Suprapubic skin (tissue), 4 donors: ENCODE data around the gene SEC63. TPM values are rescaled to one million over a fixed set of nuclear protein-coding genes. Genes with fewer than 3 reads are reported as not detected.

Experiments
- DNase-seq, 2 donors: peaks; one replicate each; pipeline ENCODE4 v3.0.0-alpha.2; 2019; ENCODE audit warnings: low spot score in 2 of 2
- H3K27ac ChIP-seq: fragments of 200-600 bp; sonication (generic); one replicate; pipeline ENCODE4 v1.5.1; 2019
- H3K27me3 ChIP-seq: fragments of 200-600 bp; sonication (generic); one replicate; pipeline ENCODE4 v1.5.1; 2019
- H3K36me3 ChIP-seq: fragments of 200-600 bp; sonication (generic); one replicate; pipeline ENCODE4 v1.5.1; 2019
- H3K4me1 ChIP-seq: fragments of 200-600 bp; sonication (generic); one replicate; pipeline ENCODE4 v1.5.1; 2019
- H3K4me3 ChIP-seq: fragments of 200-600 bp; sonication (generic); one replicate; pipeline ENCODE4 v1.5.1; 2019; ENCODE audit warnings: mild to moderate bottlenecking
- H3K9me3 ChIP-seq: fragments of 200-600 bp; sonication (generic); one replicate; pipeline ENCODE4 v1.5.1; 2019
- EP300 ChIP-seq: sonication (generic); formaldehyde crosslinking; IDR thresholded peaks from one replicate; pipeline ENCODE4 v1.6.1; 2017; ENCODE audit warnings: antibody characterized with exemption
- POLR2A ChIP-seq, 2 donors: fragments of 450-650 bp; IDR thresholded peaks; one replicate each; pipeline ENCODE4 v1.6.1; 2017; ENCODE audit warnings: antibody characterized with exemption in 2 of 2, mild to moderate bottlenecking in 2 of 2, moderate library complexity in 2 of 2
- POLR2AphosphoS5 ChIP-seq, 3 donors: sonication (generic); formaldehyde crosslinking; IDR thresholded peaks; one replicate each; pipeline ENCODE4 v1.6.1; 2017; ENCODE audit warnings: antibody characterized with exemption in 3 of 3
- WGBS: methylation state at CpG from one replicate; pipeline ENCODE4 v1.1.5; 2018; 5-methylcytosine and 5-hydroxymethylcytosine counted together
- total RNA-seq, 4 donors: library from RNA; depleted of rRNA; stranded (reverse); fragments of >200 nt; gene quantifications; one replicate each; pipeline ENCODE4 v1.1.0, GENCODE V29; 2016
- TF ChIP-seq, protein P1 (sequence below), 2 donors: fragments of 200-600 bp in 1 of 2; fragments of 450-650 bp in 1 of 2; sonication (generic) in 1 of 2; IDR thresholded peaks; one replicate each; pipeline ENCODE4 v1.5.1; 2016 to 2019; ENCODE audit warnings: antibody characterized with exemption in 2 of 2, mild to moderate bottlenecking in 1 of 2, moderate library complexity in 1 of 2

The SEC63 gene
- total RNA-seq, 4 donors from 2014 or later, result 31.6 to 54.1 (median 42.4) TPM

DNA sequence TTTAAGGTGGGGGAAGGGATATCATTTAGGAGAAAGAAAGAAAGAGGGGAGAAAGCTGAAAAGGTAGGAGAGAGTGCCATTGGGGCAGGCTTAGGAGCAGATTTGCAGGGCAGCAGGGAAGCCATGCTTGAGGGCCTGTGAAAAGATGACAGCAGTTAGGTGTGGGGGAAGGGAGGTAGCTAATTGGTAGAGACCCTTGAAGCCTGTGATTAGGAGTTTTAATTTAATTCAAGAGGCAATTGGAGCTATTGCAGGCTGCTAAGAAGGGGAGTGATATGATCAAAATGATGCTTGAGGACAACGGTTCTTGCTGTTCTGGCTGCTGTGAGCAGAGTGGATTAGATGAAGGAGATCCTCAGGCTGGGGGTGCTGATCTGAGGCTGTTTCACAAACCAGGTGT is 24.5 kb upstream of the SEC63 start:
- WGBS, result 65% methylated on average over 1 of the region's 1 CpG
- no peak for TF ChIP-seq EP300
- TF ChIP-seq, protein P1, sequence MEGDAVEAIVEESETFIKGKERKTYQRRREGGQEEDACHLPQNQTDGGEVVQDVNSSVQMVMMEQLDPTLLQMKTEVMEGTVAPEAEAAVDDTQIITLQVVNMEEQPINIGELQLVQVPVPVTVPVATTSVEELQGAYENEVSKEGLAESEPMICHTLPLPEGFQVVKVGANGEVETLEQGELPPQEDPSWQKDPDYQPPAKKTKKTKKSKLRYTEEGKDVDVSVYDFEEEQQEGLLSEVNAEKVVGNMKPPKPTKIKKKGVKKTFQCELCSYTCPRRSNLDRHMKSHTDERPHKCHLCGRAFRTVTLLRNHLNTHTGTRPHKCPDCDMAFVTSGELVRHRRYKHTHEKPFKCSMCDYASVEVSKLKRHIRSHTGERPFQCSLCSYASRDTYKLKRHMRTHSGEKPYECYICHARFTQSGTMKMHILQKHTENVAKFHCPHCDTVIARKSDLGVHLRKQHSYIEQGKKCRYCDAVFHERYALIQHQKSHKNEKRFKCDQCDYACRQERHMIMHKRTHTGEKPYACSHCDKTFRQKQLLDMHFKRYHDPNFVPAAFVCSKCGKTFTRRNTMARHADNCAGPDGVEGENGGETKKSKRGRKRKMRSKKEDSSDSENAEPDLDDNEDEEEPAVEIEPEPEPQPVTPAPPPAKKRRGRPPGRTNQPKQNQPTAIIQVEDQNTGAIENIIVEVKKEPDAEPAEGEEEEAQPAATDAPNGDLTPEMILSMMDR (IDR thresholded peaks at IDR 0.05), result no peak
- TF ChIP-seq POLR2A (IDR thresholded peaks at IDR 0.05), result no peak
- TF ChIP-seq POLR2AphosphoS5 (IDR thresholded peaks at IDR 0.05), result no peak
- no peaks in the 10 kb centered on the region for H3K36me3 ChIP-seq
- no peaks in the 10 kb centered on the region for H3K4me1 ChIP-seq
- no peak overlapping the region for H3K27ac ChIP-seq
- H3K4me3 ChIP-seq, result no peak overlapping the region
- no peak for DNase-seq
- H3K9me3 ChIP-seq, result no peaks in the 10 kb centered on the region
- no peaks in the 10 kb centered on the region for H3K27me3 ChIP-seq

DNA sequence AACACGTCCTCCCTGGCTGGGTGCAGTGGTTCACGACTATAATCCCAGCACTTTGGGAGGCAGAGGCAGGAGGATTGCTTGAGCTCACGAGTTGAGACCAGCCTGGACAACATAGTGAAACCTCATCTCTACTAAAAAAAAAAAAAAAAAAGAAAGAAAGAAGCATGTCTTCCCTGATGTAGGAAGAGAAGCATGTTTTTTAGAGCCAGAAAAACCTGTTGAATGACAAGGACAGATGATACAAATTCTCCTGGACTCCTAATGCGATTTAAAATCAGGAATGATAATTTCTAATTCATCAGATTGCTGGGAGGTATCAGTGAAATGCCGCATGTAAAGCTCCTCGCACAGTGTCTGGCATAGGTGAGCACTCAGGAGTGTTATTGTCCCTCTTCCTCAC is 23.7 kb upstream of the SEC63 start:
- Histone ChIP-seq H3K27ac (no peak overlapping the region), H3K9me3 (no peaks in the 10 kb centered on the region), H3K4me3 (no peak overlapping the region), H3K36me3 (no peaks in the 10 kb centered on the region), H3K27me3 (no peaks in the 10 kb centered on the region), H3K4me1 (no peaks in the 10 kb centered on the region)
- DNase-seq, result no peak
- WGBS, result 68% methylated on average over 6 of the region's 6 CpGs
- TF ChIP-seq POLR2AphosphoS5 (IDR thresholded peaks at IDR 0.05) (no peak), POLR2A (IDR thresholded peaks at IDR 0.05) (no peak), EP300 (no peak)
- TF ChIP-seq, protein P1 (IDR thresholded peaks at IDR 0.05), result no peak

DNA sequence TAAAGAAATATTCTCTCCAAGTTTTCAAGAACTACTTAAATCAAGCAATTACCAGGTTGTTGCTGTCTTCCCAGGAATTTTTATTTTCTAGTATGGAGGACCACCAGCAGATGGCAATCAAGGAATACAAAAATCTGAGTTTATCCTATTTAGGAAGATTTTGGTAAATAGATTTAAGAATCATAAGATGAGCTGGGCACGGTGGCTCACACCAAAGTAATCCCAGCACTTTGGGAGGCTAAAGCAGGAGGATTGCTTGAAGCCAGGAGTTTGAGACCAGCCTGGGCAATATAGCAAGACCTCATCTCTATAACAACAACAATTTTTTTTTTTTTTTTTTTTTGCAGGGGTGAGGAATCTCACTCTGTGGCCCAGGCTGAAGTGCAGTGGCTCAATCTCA is 19.3 kb upstream of the SEC63 start:
- Histone ChIP-seq H3K27ac (no peak overlapping the region), H3K4me3 (no peak overlapping the region), H3K9me3 (no peaks in the 10 kb centered on the region), H3K4me1 (no peaks in the 10 kb centered on the region), H3K27me3 (no peaks in the 10 kb centered on the region), H3K36me3 (no peaks in the 10 kb centered on the region)
- no peak for DNase-seq
- 29% methylated on average over 1 of the region's 1 CpG for WGBS
- no peak for TF ChIP-seq POLR2AphosphoS5 (IDR thresholded peaks at IDR 0.05)
- TF ChIP-seq POLR2A (IDR thresholded peaks at IDR 0.05), result no peak
- TF ChIP-seq, protein P1 (IDR thresholded peaks at IDR 0.05), result no peak
- no peak for TF ChIP-seq EP300

DNA sequence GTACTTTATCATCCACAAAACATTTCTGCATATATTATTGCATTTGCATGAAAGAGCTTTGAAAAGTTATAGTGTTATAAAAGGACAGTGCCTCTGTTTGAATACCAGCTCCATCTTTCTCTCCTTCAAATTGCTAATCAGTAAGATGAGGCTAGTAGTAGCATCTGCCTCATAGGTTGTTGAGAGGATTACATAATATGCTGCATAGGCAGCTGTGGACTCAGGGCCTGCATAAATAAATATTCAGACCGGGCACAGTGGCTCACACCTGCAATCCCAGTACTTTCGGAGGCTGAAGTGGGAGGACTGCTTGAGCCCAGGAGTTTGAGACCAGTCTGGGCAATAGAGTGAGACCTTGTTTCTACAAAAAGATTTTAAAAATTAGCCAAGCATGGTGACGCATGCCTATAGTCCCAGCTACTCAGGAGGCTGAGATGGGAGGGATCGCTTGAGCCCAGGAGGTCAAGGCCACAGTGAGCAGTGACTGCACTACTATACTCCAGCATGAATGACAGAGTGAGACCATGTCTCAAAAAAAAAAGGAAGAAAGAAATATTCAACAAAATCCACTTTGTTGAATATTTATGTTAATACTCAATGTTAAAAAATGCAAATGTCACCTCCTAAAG is 18.3 kb upstream of the SEC63 start:
- H3K9me3 ChIP-seq, result no peaks in the 10 kb centered on the region
- no peak overlapping the region for H3K4me3 ChIP-seq
- H3K27ac ChIP-seq, result no peak overlapping the region
- no peaks in the 10 kb centered on the region for H3K27me3 ChIP-seq
- no peaks in the 10 kb centered on the region for H3K36me3 ChIP-seq
- no peaks in the 10 kb centered on the region for H3K4me1 ChIP-seq
- 91% methylated on average over 4 of the region's 4 CpGs for WGBS
- DNase-seq, result no peak
- no peak for TF ChIP-seq POLR2AphosphoS5 (IDR thresholded peaks at IDR 0.05)
- TF ChIP-seq, protein P1 (IDR thresholded peaks at IDR 0.05), result no peak

DNA sequence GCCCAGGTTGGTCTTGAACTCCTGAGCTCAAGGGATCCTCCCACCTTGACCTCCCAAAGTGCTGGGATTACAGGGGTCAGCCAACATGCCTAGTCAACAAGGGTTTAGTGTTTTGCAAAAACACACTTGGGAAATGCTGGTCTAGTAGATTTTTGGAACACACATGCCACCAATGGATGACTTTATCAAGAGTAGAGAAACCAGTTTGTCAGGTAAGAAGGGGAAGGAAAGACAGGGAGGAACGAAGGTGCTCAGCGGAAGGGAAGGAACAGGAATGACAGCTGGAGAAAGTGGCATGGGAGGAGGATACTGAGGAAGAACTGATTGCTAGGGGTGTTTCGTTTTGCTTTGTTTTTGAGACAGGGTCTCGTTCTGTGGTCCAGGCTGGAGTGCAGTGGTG is 15.6 kb upstream of the SEC63 start:
- TF ChIP-seq, protein P1 (IDR thresholded peaks at IDR 0.05), result no peak
- TF ChIP-seq EP300, result no peak
- no peak for TF ChIP-seq POLR2AphosphoS5 (IDR thresholded peaks at IDR 0.05)
- no peak for TF ChIP-seq POLR2A (IDR thresholded peaks at IDR 0.05)
- DNase-seq, result no peak
- no peaks in the 10 kb centered on the region for H3K9me3 ChIP-seq
- no peak overlapping the region for H3K4me3 ChIP-seq
- no peaks in the 10 kb centered on the region for H3K36me3 ChIP-seq
- H3K4me1 ChIP-seq, result no peaks in the 10 kb centered on the region
- no peak overlapping the region for H3K27ac ChIP-seq
- WGBS, result 52% methylated on average over 4 of the region's 4 CpGs
- no peaks in the 10 kb centered on the region for H3K27me3 ChIP-seq
